DND-41 (cell line): ENCODE measurements around the gene ELAVL2.

Experiments used
- ATAC-seq: fragments of 200-7000 bp; cut with Tn5 transposase; 3 replicates; pipeline ENCODE4 v1.9.1; 2021; ENCODE audit warnings: low read depth; ENCODE audit not compliant: insufficient read depth
- DNase-seq: peaks from one replicate; pipeline ENCODE4 v3.0.0-alpha.2; 2020
- H2AFZ ChIP-seq: 2 replicates; pipeline ENCODE4 v1.6.0; 2012; ENCODE audit warnings: low read depth, low read length
- H3K27ac ChIP-seq: 2 replicates; pipeline ENCODE4 v1.5.1; 2012; ENCODE audit warnings: low read length, inconsistent platforms
- H3K27me3 ChIP-seq: fragments of 200-600 bp; sonication (generic); 2 replicates; pipeline ENCODE4 v1.6.0; 2012; ENCODE audit warnings: low read length, mild to moderate bottlenecking, inconsistent platforms; ENCODE audit not compliant: insufficient read depth, poor library complexity
- H3K36me3 ChIP-seq: 2 replicates; pipeline ENCODE4 v1.5.1; 2012; ENCODE audit warnings: low read length, inconsistent platforms; ENCODE audit not compliant: insufficient read depth
- H3K4me1 ChIP-seq: 2 replicates; pipeline ENCODE4 v1.5.1; 2012; ENCODE audit warnings: mild to moderate bottlenecking, low read length; ENCODE audit not compliant: insufficient read depth
- H3K4me2 ChIP-seq: 2 replicates; pipeline ENCODE4 v1.6.0; 2012; ENCODE audit warnings: mild to moderate bottlenecking, moderate library complexity, low read length, inconsistent platforms; ENCODE audit not compliant: insufficient read depth
- H3K4me3 ChIP-seq, 2 experiments: fragments of 200-600 bp in 1 of 2; shearing (Covaris generic) in 1 of 2; 2 replicates each; pipeline ENCODE4 v1.5.1; 2012 to 2016; ENCODE audit warnings: inconsistent platforms in 2 of 2, low read length in 2 of 2, mild to moderate bottlenecking in 2 of 2, low read depth in 1 of 2, moderate library complexity in 1 of 2
- H3K79me2 ChIP-seq: 2 replicates; pipeline ENCODE4 v1.6.0; 2012; ENCODE audit warnings: low read length, inconsistent platforms; ENCODE audit not compliant: insufficient read depth
- H3K9ac ChIP-seq: 2 replicates; pipeline ENCODE4 v1.6.0; 2012; ENCODE audit warnings: low read depth, mild to moderate bottlenecking, inconsistent platforms, low read length, moderate library complexity
- H3K9me3 ChIP-seq: 2 replicates; pipeline ENCODE4 v1.5.1; 2012; ENCODE audit warnings: low read length, moderate library complexity, mild to moderate bottlenecking, inconsistent platforms; ENCODE audit not compliant: insufficient read depth, severe bottlenecking
- H4K20me1 ChIP-seq: 2 replicates; pipeline ENCODE4 v1.6.0; 2012; ENCODE audit warnings: low read length; ENCODE audit not compliant: insufficient read depth
- EZH2 ChIP-seq: IDR thresholded peaks from 3 replicates; pipeline ENCODE4 v1.6.1; 2012; ENCODE audit warnings: borderline replicate concordance, low read depth, mild to moderate bottlenecking, moderate library complexity, low read length, inconsistent platforms; ENCODE audit not compliant: severe bottlenecking
- TF ChIP-seq, protein P1 (sequence below): IDR thresholded peaks from 2 replicates; pipeline ENCODE4 v1.5.1; 2012; ENCODE audit warnings: borderline replicate concordance, low read length, moderate library complexity, mild to moderate bottlenecking; ENCODE audit not compliant: poor library complexity, severe bottlenecking; ENCODE audit errors: extremely low read depth

The ELAVL2 gene

DNA sequence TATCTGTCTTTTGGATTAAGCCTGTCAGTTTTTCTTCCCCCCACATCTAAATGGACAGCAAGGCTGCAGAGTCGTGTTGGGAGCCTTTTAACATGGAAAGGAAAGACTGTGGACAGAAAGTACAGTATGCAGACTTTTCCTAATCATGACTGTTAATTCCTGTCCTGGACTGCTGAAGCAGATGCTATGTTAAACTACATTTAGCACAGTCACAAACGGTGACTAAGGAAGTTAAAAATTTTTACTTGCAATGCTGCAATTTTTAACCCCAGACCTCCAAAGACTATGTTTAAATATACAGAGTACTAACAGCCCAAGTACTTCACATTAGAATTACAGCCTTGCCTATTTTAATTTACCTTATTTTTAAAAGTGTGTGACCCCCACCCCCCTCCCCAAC is 51.8 kb downstream of the ELAVL2 start:
- Histone ChIP-seq H4K20me1 (no peaks in the 10 kb centered on the region), H3K27ac (no peak overlapping the region), H3K79me2 (no peaks in the 10 kb centered on the region), H2AFZ (no peak overlapping the region), H3K4me1 (no peaks in the 10 kb centered on the region), H3K4me3 (no peak overlapping the region), H3K4me2 (no peak overlapping the region), H3K27me3 (no peaks in the 10 kb centered on the region), H3K9ac (no peak overlapping the region), H3K9me3 (no peaks in the 10 kb centered on the region), H3K36me3 (no peaks in the 10 kb centered on the region)
- DNase-seq (no peak), ATAC-seq (no peak)
- TF ChIP-seq, protein P1, sequence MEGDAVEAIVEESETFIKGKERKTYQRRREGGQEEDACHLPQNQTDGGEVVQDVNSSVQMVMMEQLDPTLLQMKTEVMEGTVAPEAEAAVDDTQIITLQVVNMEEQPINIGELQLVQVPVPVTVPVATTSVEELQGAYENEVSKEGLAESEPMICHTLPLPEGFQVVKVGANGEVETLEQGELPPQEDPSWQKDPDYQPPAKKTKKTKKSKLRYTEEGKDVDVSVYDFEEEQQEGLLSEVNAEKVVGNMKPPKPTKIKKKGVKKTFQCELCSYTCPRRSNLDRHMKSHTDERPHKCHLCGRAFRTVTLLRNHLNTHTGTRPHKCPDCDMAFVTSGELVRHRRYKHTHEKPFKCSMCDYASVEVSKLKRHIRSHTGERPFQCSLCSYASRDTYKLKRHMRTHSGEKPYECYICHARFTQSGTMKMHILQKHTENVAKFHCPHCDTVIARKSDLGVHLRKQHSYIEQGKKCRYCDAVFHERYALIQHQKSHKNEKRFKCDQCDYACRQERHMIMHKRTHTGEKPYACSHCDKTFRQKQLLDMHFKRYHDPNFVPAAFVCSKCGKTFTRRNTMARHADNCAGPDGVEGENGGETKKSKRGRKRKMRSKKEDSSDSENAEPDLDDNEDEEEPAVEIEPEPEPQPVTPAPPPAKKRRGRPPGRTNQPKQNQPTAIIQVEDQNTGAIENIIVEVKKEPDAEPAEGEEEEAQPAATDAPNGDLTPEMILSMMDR = no peak
- TF ChIP-seq EZH2 = no peak

DNA sequence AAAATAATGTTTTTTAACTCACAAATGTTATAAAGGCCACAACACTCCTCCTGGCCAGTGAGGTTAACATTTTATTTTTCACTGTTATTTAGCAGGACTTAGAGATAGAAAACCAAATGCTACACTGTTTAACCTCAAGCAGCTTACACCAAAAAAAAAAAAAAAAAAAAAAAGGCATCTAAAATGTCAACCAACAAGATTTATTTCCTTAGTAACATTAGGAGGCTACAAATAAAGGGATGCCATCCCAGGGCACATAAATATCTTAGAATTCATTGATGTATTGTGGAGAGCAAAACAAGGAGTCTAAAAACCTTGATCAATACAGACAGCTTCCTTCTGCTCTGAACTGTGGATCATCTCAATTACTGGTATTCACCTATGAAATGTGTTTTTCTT is 53.7 kb downstream of the ELAVL2 start:
- TF ChIP-seq EZH2 = no peak
- TF ChIP-seq, protein P1 = no peak
- no peaks in the 10 kb centered on the region for H3K4me1 ChIP-seq
- no peak for ATAC-seq
- DNase-seq = no peak
- H3K4me3 ChIP-seq = no peak overlapping the region
- H4K20me1 ChIP-seq = no peaks in the 10 kb centered on the region
- H3K79me2 ChIP-seq = no peaks in the 10 kb centered on the region
- H3K9ac ChIP-seq = no peak overlapping the region
- no peak overlapping the region for H3K27ac ChIP-seq
- H3K9me3 ChIP-seq = no peaks in the 10 kb centered on the region
- H2AFZ ChIP-seq = no peak overlapping the region
- H3K27me3 ChIP-seq = no peaks in the 10 kb centered on the region
- H3K36me3 ChIP-seq = no peaks in the 10 kb centered on the region
- H3K4me2 ChIP-seq = no peak overlapping the region

DNA sequence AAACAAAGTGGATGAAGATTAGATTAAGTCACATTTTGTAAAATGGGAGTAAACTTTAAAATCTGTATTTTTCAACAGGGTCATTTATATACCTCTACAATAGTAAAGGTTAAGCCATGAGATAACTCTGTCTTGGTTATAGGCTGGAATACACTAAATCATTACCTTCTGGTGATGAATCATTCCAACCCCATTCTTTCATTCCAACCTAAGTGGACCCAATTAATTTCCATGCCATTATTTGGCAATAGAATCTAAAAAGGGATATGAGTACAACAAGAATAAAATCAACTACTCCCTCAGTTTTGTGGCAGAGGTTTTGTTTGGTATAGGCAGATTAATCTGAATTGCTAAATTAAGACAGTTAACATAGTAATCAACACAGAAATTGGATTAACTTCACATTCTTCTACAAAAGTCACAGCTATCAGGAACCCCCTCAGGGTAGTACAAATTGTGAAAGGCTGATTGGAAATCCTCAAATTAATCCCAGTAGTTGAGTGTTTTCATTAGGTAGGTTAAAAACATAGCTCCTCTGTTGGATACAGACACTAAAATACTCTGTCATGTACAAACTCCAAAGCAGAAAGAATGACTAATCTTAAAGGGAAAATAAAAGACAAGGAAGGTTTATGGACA is 54.2 kb downstream of the ELAVL2 start:
- no peak overlapping the region for H3K4me3 ChIP-seq

More for the DNA sequence above, 54.2 kb downstream of the ELAVL2 start:
- ATAC-seq (no peak), DNase-seq (no peak)
- Histone ChIP-seq H3K27me3 (no peaks in the 10 kb centered on the region), H2AFZ (no peak overlapping the region), H3K9me3 (no peaks in the 10 kb centered on the region), H3K9ac (no peak overlapping the region), H3K27ac (no peak overlapping the region), H3K36me3 (no peaks in the 10 kb centered on the region), H3K4me2 (no peak overlapping the region), H4K20me1 (no peaks in the 10 kb centered on the region), H3K4me1 (no peaks in the 10 kb centered on the region), H3K79me2 (no peaks in the 10 kb centered on the region)
- TF ChIP-seq EZH2 = no peak
- TF ChIP-seq, protein P1 = no peak
